Pulmonary artery endothelial cell (primary cell): ENCODE results near the gene RPH3AL. TPM values are rescaled to one million over a fixed set of nuclear protein-coding genes. Genes with fewer than 3 reads are reported as not detected.

ENCODE experiments used
- DNase-seq: peaks from one replicate; pipeline ENCODE4 v3.0.0-alpha.2; 2011; ENCODE audit warnings: low read depth, low spot score
- total RNA-seq: library from RNA; depleted of rRNA; stranded (reverse); fragments of >200 nt; gene quantifications from 2 replicates; pipeline ENCODE4 v1.2.3, GENCODE V29; 2014

RPH3AL gene
- total RNA-seq, 1 donor from 2014 or later: 5.4 TPM

GRCh38 chr17:336110-337021 is 16.2 kb downstream of the RPH3AL start:
- no peak for DNase-seq

GRCh38 chr17:335691-336090 is 16.9 kb downstream of the RPH3AL start:
- no peak for DNase-seq

- no peak for DNase-seq
Observed at GRCh38 chr17:334974-335481, 17.6 kb downstream of the RPH3AL start.

DNA sequence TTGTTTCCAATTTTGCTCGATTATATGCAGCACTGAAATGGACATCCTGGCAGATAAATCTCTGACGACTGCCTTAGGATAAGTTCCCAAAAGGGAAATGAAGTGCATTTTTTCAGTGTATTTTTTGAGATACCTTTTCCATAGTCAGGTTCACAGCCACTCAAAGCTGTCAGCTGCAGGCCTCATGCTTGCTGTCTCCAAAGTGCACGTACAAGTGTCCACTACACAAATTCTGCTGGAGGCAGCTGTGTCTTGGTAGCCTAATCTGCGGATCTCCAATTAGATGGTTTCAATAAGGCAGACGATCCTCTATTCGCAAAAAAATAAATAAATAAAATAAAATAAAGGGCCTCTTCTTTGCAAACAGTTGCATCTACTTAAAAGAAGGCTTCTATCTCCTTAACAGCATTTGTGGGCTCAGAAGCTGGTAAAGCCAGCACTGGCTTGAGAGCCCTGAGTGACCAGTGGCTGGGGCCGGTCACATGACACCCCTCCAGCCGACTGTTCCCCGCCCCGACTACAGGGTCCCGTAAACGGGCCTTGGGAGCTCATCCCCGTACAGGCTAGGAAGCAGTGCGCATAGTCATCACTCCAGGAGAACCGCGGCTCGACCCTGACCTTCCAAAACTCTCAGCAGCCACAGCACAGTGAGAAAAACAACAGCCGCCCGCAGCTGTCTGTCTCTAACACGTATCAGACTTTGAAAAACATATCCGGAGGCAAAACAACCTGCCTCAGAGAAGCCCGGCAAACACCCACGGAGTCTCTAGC is 18.8 kb downstream of the RPH3AL start:
- DNase-seq: no peak

DNA sequence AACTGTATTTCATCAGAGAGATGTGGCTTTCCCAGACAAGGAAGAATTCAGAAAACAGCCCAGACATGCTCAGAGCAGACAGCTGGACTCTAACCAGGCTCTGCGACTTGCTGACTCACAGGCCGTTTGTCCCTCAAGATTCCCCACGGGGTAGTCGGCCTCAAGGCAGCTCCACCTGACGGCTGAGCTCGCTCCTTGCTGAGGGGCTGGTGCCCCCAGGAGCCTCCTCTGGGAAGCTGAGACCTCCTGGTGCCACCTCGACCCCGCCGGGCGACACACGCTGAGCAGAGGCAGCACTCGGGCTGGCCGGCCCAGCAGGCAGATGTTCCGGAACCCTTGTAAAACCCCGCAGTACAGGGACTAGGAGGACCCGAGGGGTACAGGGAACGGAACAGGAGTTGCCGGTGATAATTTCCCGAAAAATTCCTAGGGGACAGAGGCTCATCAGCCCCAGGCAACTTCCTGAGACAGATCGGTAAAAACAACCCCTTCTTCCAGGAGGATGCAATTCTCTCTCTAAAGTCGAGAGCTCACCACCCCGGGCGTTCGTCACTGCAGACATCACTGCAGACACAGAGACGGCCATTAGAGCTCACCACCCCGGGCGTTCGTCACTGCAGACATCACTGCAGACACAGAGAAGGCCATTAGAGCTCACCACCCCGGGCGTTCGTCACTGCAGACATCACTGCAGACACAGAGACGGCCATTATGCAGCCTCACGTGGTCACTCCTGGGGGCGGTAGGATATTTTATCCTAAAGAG is 19.9 kb downstream of the RPH3AL start:
- DNase-seq: no peak

DNA sequence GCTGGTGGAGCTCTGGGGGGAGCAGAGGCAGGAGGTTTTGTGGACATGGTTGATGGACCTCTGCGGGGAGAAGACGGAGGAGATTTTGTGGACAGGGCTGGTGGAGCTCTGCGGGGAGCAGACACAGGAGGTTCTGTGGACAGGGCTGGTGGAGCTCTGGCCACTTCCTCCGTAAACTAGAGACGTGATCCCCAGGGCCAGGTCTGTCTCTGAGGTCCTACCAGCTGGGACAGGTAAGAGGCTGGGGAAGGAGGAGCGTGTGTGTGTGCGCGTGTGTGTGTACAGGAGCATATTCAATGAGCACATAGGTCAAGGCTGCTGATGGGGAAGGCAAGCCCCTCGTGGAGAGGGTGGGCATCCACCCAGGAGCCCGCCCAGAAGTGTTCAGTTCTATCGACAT is 20.6 kb downstream of the RPH3AL start:
- DNase-seq: no peak

DNA sequence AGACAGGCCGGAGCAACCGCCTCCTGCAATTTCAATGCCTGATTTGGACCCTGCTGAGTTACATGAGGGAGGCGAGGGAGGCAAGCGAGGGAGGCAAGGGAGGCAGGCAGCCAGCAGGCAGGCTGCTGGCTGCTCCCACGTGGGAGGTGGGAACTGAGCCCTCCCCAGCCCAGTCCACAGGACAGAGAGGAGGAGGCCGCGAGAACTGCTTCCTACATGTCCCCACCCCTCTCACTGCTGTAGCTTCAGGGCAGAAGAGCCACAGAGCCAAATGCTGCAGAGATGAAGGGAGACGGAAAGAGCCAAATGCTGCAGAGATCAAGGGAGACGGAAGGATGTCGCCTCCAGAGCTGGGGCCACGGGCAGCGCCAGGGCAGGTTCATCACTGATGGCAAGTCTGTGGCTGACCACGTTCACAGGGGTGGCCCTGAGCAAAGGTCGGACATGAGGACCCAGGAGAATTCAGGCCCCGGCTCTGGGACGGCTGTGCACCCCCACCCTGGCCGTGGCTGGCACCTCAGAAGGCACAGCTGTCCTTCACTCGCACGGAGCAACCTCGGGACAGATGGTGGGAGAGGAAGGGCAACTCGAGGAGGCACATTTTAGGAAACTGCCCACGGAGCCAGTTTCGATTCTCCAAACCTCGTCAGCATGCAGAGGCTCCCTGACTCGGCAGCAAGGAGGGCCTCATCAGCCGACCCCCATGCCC is 21.5 kb downstream of the RPH3AL start:
- DNase-seq: no peak

DNA sequence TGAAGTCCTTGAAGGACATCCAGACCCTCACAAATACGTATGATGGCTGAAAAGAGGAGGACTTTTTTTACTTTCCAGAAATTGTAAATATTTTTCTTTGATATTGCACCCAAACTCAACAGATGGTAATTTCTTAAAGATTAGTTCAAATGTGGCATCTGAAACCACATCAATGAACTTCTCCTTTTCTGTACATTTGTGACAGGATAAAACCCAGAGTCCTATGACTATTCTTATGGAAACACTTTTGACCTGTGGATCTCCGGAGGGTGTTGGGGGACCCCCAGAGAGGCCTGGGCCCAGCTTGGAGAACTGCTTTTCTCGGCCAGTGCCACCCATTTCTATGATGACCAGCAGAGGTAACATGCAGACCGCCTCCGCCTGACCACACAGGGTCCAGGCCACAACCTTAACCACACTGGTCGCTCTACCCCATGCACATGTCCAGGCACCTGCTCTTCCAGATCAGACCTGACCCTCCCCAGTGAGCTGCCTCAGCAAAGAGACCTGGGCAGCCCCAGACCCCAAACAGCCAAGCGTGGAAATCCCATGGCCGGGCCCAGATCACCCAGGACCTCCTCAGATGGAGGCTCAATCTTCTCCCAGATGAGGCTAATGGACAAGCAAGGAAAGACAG is 22.7 kb downstream of the RPH3AL start:
- DNase-seq: no peak

DNA sequence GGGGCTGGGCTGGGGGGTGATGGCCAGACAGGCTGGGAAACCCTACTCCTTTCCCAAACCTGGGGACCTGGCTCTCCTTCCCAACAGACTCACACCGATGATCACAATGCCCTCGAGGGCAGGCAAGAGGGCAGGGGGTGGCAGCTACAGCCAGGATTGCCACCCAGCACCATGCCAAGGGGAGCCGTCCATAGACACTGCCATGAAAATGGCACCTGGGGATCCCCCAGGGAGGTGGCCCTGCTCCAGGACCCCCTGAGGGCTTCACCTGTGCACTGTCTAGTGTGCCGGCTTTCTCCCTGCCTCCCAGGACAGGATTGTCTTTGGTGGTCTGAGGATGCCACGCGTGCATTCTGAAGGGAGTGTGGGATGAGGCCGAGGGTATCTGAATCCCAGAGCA is 24.6 kb downstream of the RPH3AL start:
- DNase-seq: no peak

- DNase-seq: no peak
Observed at GRCh38 chr17:327296-327695, 25.3 kb downstream of the RPH3AL start.

DNA sequence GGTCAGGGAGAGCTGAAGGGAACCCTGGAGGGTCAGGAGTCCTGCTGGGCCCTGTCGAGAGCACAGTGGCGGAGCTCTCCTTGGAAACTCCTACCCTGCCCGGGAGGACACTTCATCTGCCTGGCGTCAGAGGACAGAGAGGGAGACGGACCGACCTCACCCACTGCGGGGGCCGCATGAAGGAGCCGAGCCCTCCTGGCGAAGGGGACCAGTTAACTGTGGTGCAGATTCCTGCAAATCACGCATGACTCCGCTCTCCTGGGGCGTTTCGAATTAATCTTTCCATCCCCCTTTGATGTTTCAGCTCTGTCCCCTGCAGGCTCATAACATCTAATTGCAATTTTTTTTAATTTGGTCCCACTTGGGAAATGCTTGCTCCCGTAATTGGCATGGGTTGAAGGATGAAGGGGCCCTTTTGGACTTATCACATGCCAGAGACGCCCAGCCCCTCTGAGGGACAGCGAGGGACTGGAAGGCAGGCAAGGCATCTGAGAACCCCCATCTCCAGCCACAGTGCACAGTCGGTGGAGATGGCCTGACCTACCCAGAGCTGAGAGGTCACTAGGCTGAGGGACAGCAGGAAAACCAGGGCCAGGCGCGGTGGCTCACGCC is 26.5 kb downstream of the RPH3AL start:
- no peak for DNase-seq

GRCh38 chr17:325270-326009 is 27.2 kb downstream of the RPH3AL start:
- no peak for DNase-seq

DNA sequence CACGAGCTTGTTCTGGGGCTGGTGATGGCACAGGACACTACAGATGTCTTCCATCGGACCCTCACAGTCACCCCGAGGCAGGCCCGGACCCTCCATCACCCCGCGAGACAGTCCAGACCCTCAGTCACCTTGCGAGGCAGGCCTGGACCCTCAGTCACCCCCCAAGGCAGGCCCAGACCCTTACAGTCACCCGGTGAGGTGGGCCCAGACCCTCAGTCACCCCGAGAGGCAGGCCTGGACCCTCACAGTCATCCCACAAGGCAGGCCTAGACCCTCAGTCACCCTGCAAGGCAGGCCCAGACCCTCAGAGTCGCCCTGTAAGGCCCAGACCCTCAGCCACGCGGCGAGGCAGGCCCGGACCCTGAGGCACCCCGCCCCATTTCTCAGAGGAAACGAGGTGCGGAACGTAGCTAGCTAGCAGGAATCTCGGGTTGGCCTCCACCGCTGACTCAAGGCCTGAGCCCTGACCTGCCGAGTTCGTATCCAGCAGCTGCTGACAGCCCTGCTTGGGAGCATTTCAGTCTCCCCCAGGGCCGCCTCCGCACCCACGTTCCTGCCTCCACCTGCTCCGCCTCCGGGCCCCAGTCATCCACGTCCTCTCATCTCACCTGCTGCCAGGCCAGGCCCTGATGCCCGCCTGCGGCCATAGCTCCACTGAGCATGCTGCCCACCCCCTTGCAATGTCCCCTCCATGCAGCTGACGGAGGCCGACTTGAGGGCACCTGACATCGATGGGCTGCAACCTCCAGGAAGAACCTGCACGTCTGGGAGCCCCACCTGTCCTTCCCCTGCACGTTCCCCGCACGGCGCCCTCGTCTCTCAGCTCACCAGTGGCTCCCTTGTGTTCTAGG is 28.7 kb downstream of the RPH3AL start:
- DNase-seq: no peak

- DNase-seq: no peak
Observed at GRCh38 chr17:323181-323580, 29.4 kb downstream of the RPH3AL start.

DNA sequence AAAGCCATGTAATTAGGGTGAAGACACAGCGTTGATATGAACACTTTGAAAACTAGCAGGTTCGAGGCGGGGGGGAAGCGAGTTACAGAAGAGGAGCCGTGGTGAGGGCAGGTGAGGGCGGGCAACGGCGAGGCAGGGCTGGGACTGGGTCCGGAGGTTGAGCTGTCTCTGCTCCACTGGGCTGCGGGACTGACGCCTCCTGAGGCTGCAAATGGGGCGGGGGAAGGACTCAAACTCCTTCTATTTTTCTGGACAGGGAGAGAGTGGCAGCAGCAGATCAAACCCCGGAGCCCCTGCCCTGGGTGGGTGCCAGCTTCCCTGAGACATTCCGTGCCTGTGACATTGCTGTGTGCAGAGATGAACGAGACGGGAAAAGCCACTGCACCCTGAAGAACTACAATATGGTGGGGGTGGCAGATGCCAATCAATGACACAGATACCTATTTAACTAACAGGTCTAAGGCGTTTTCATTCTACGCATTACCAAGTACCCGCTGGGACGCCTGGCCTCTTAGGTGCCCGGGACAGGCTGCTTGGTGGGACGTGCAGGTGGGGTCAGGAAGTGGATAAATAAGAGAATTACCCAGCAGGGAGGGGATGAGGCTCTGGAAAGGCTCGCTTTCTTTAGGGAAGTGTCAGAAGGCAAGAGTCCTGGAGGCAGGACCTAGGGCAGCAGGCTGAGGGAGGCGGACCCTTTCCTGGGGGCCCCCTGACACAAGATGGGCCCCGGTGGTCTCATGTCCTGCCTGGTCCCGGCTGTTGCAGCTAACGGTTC is 30.4 kb downstream of the RPH3AL start:
- DNase-seq: no peak

DNA sequence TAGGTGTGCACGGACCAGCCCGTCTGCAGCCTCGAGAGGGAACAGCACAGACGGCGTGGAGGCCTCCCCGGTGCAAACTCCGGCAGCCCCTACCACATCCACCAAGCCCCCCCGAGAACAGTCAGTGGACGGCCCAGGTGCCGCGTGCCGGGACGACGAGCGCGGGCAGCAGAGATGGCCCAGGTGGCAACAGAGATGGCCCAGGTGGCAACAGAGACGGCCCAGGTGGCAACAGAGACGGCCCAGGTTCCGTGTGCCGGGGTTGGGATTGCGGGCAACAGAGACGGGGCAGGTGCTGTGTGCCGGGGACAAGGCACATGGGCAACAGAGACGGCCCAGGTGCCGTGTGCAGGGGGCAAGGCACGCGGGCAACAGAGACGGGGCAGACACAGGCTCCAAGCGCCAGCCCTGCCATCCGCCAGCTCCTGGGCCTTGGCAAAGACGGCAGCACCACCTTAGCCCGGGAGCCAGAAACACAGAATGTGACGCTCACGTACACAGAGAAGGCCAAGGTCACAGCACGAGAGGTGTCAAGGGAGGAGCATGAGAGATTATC is 31.1 kb downstream of the RPH3AL start:
- no peak for DNase-seq

GRCh38 chr17:320809-321385 is 31.7 kb downstream of the RPH3AL start:
- DNase-seq: no peak
